ENCODE results near the gene EIF2S2. TPM values are rescaled to one million over a fixed set of nuclear protein-coding genes. Genes with fewer than 3 reads are reported as not detected.
A peak's percentile ranks its signal among the peaks of the same experiment; 100 is the strongest.

The EIF2S2 gene
- total and polyA plus RNA-seq, 2 experiments from 2014 or later, result 109 to 138 TPM

- Histone ChIP-seq H4K20me1 (ENCODE audit: insufficient read depth) (peaks cover 5% of the 10 kb centered on the region; the same call in 1 of the 2 replicates), H2AFZ (no peak overlapping the region), H3F3A (ENCODE audit: insufficient read depth) (peaks cover 68% of the 10 kb centered on the region), H3K4me2 (ENCODE audit: unreplicated experiment) (no peak overlapping the region), H3K9me3 (ENCODE audit: low read depth) (no peaks in the 10 kb centered on the region), H3K4me3 (no peak overlapping the region), H3K27ac (peak overlapping the region; percentile 72), H3K9me2 (ENCODE audit: insufficient read depth) (no peaks in the 10 kb centered on the region), H3K79me2 (ENCODE audit: insufficient read depth) (peaks cover 32% of the 10 kb centered on the region), H3K4me1 (ENCODE audit: insufficient read depth) (peaks cover 13% of the 10 kb centered on the region), H3K36me3 (ENCODE audit: low read depth) (peaks cover 15% of the 10 kb centered on the region), H3K9ac (no peak overlapping the region), H3K27me3 (replicated peaks; ENCODE audit: insufficient read depth) (no peaks in the 10 kb centered on the region)
- in situ Hi-C loops (cut with MboI), result no loop called here
- DNase-seq, result no peak
- TF ChIP-seq EZH2 (IDR thresholded peaks at IDR 0.05; ENCODE audit: insufficient read depth, poor library complexity, severe bottlenecking) (no peak), EZH2phosphoT487 (IDR thresholded peaks at IDR 0.05; ENCODE audit: insufficient read depth, low read depth) (no peak)
- WGBS, 2 experiments (ENCODE audit: low coverage in 1 of 2, low lambda C conversion rate in 2 of 2, missing lambda C conversion rate in 2 of 2), result 86 to 88% methylated on average over 9 of the region's 9 CpGs
Measured at GRCh38 chr20:34084227-34084923, 27.7 kb downstream of the EIF2S2 start.

- Histone ChIP-seq H3K79me2 (ENCODE audit: insufficient read depth) (peaks cover 28% of the 10 kb centered on the region), H3K4me1 (ENCODE audit: insufficient read depth) (peaks cover 13% of the 10 kb centered on the region), H3K9me2 (ENCODE audit: insufficient read depth) (no peaks in the 10 kb centered on the region), H3K27me3 (replicated peaks; ENCODE audit: insufficient read depth) (no peaks in the 10 kb centered on the region), H3K36me3 (ENCODE audit: low read depth) (peaks cover 10% of the 10 kb centered on the region), H3F3A (ENCODE audit: insufficient read depth) (peaks cover 62% of the 10 kb centered on the region), H4K20me1 (ENCODE audit: insufficient read depth) (peaks cover 5% of the 10 kb centered on the region; the same call in 1 of the 2 replicates), H3K4me2 (ENCODE audit: unreplicated experiment) (no peak overlapping the region), H3K9ac (no peak overlapping the region; the same call in 1 of the 2 replicates), H3K27ac (peak overlapping the region; percentile 72), H3K4me3 (no peak overlapping the region), H2AFZ (no peak overlapping the region), H3K9me3 (ENCODE audit: low read depth) (no peaks in the 10 kb centered on the region)
- WGBS, 2 experiments (ENCODE audit: low coverage in 1 of 2, low lambda C conversion rate in 2 of 2, missing lambda C conversion rate in 2 of 2), result 97 to 100% methylated on average over 2 of the region's 2 CpGs
- in situ Hi-C loops (cut with MboI), result no loop called here
- no peak for DNase-seq
- no peak for TF ChIP-seq EZH2phosphoT487 (IDR thresholded peaks at IDR 0.05; ENCODE audit: insufficient read depth, low read depth)
- TF ChIP-seq EZH2 (IDR thresholded peaks at IDR 0.05; ENCODE audit: insufficient read depth, poor library complexity, severe bottlenecking), result no peak
Measured at GRCh38 chr20:34083781-34084180, 28.3 kb downstream of the EIF2S2 start.

DNA sequence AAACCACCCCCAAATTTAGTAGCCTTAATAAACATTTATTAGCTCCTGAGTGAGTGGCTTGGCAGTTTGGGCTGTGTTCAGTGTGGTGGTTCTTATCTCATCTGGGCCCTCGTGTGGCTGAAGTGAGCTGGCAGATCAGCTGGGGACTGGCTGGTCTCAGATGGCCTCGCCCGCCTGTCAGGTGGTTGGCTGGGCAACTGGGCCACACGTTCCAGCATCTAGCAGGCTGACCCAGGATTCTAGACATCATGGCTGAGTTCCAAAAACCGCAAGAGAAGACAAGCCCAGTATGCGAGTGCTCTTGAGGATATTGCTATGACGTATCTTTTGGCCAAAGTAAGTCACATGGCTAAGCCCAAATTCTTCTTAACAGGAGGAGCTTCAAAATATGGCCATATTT, 28.9 kb downstream of the EIF2S2 start:
- H3K4me3 ChIP-seq, result no peak overlapping the region
- H3K79me2 ChIP-seq (ENCODE audit: insufficient read depth), result peaks cover 21% of the 10 kb centered on the region
- no peak overlapping the region for H2AFZ ChIP-seq
- no peak overlapping the region for H3K4me2 ChIP-seq (ENCODE audit: unreplicated experiment)
- peak overlapping the region; percentile 72 for H3K27ac ChIP-seq
- H3K4me1 ChIP-seq (ENCODE audit: insufficient read depth), result peaks cover 13% of the 10 kb centered on the region
- H3F3A ChIP-seq (ENCODE audit: insufficient read depth), result peaks cover 55% of the 10 kb centered on the region
- H3K27me3 ChIP-seq (replicated peaks; ENCODE audit: insufficient read depth), result no peaks in the 10 kb centered on the region
- peak overlapping the region; percentile 43 for H3K9ac ChIP-seq
- H3K36me3 ChIP-seq (ENCODE audit: low read depth), result peaks cover 5% of the 10 kb centered on the region
- H4K20me1 ChIP-seq (ENCODE audit: insufficient read depth), result peaks cover 5% of the 10 kb centered on the region; the same call in 1 of the 2 replicates
- in situ Hi-C loops (cut with MboI), result no loop called here
- peak; percentile 96 for DNase-seq
- H3K9me2 ChIP-seq (ENCODE audit: insufficient read depth), result no peaks in the 10 kb centered on the region
- H3K9me3 ChIP-seq (ENCODE audit: low read depth), result no peaks in the 10 kb centered on the region
- TF ChIP-seq EZH2phosphoT487 (IDR thresholded peaks at IDR 0.05; ENCODE audit: insufficient read depth, low read depth) (no peak), EZH2 (IDR thresholded peaks at IDR 0.05; ENCODE audit: insufficient read depth, poor library complexity, severe bottlenecking) (no peak)
- WGBS, 2 experiments (ENCODE audit: low coverage in 1 of 2, low lambda C conversion rate in 2 of 2, missing lambda C conversion rate in 2 of 2), result 4% methylated on average over 7 of the region's 7 CpGs

DNA sequence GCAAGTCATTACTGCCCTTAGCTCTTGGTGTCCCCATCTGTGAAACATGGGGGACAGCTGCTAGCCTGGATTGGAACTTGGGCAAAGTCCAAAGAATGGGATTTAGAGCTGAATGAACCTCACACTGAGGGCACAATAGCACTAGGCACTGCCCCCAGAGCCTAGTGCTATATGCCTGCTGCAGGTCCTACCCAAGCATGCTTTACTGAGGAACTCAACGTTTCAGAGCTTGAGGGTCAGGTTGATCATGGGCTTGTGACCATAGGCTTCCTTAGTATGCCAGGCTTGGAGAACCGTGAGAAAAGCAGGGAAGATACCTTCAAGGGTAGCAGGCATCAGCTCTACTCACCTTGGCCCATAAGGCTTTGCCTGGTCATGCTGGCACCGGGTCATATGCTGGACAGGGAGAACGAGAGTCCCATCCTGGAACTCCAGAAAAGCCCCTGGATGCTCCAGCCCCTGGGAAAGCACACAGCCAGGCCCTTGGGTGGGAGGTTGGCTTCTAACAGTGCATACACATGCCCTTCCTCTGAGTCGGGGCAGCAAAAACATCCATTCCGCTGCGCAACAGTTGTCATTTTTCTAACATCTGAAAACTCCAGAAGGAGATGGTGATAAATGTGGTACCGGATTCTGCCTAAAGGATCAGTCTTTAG, 29.7 kb downstream of the EIF2S2 start:
- WGBS, 2 experiments (ENCODE audit: low coverage in 1 of 2, low lambda C conversion rate in 2 of 2, missing lambda C conversion rate in 2 of 2), result 95 to 98% methylated on average over 8 of the region's 8 CpGs
- H3K4me2 ChIP-seq (ENCODE audit: unreplicated experiment), result no peak overlapping the region
- H3K27ac ChIP-seq, result peak overlapping the region; percentile 72
- peak overlapping the region; percentile 43; the same call in 1 of the 2 replicates for H3K9ac ChIP-seq
- H3K9me3 ChIP-seq (ENCODE audit: low read depth), result no peaks in the 10 kb centered on the region
- H3K79me2 ChIP-seq (ENCODE audit: insufficient read depth), result peaks cover 14% of the 10 kb centered on the region
- DNase-seq, result no peak
- TF ChIP-seq EZH2phosphoT487 (IDR thresholded peaks at IDR 0.05; ENCODE audit: insufficient read depth, low read depth) (no peak), EZH2 (IDR thresholded peaks at IDR 0.05; ENCODE audit: insufficient read depth, poor library complexity, severe bottlenecking) (no peak)
- H3K4me1 ChIP-seq (ENCODE audit: insufficient read depth), result peaks cover 13% of the 10 kb centered on the region
- in situ Hi-C loops (cut with MboI), result no loop called here
- H3K4me3 ChIP-seq, result no peak overlapping the region
- H3F3A ChIP-seq (ENCODE audit: insufficient read depth), result peaks cover 50% of the 10 kb centered on the region
- peaks cover 5% of the 10 kb centered on the region; the same call in 1 of the 2 replicates for H4K20me1 ChIP-seq (ENCODE audit: insufficient read depth)
- no peaks in the 10 kb centered on the region for H3K9me2 ChIP-seq (ENCODE audit: insufficient read depth)
- H2AFZ ChIP-seq, result no peak overlapping the region
- H3K36me3 ChIP-seq (ENCODE audit: low read depth), result no peaks in the 10 kb centered on the region
- H3K27me3 ChIP-seq (replicated peaks; ENCODE audit: insufficient read depth), result no peaks in the 10 kb centered on the region

Measured in GM23248 (cell line).